ENCODE measurements around the gene IFNL1.
"Not testable (repeated sequence)": the region's sequence is repeated elsewhere in the genome, so short reads cannot be mapped to it uniquely, and the experiment has no call there.

Gene IFNL1

GRCh38 chr19:39264306-39265290 lies 31.6 kb upstream of the IFNL1 start:
- DNase-seq (ENCODE audit: low spot score) (no peak), ATAC-seq (ENCODE audit: low read depth) (no peak)
- no peaks in the 10 kb centered on the region for H3K36me3 ChIP-seq (ENCODE audit: low read depth)
- no peaks in the 10 kb centered on the region for H3K4me1 ChIP-seq (ENCODE audit: insufficient read depth, poor library complexity, severe bottlenecking)
- H3K4me3 ChIP-seq (ENCODE audit: severe bottlenecking), result no peak overlapping the region
- H3K9me3 ChIP-seq (ENCODE audit: severe bottlenecking), result no peaks in the 10 kb centered on the region
- no peak overlapping the region for H3K27ac ChIP-seq (ENCODE audit: poor library complexity, severe bottlenecking)
- no peak for TF ChIP-seq CTCF (IDR thresholded peaks at IDR 0.05; ENCODE audit: poor library complexity, severe bottlenecking)
- peaks cover 37% of the 10 kb centered on the region for H3K27me3 ChIP-seq (ENCODE audit: insufficient read depth, poor library complexity, severe bottlenecking)

- H3K36me3 ChIP-seq (ENCODE audit: low read depth), result no peaks in the 10 kb centered on the region
- no peak overlapping the region for H3K4me3 ChIP-seq (ENCODE audit: severe bottlenecking)
- no peak for TF ChIP-seq CTCF (IDR thresholded peaks at IDR 0.05; ENCODE audit: poor library complexity, severe bottlenecking)
- H3K27me3 ChIP-seq (ENCODE audit: insufficient read depth, poor library complexity, severe bottlenecking), result peaks cover 37% of the 10 kb centered on the region
- H3K9me3 ChIP-seq (ENCODE audit: severe bottlenecking), result no peaks in the 10 kb centered on the region
- no peaks in the 10 kb centered on the region for H3K4me1 ChIP-seq (ENCODE audit: insufficient read depth, poor library complexity, severe bottlenecking)
- DNase-seq (ENCODE audit: low spot score) (peak; percentile 63), ATAC-seq (ENCODE audit: low read depth) (no peak)
- H3K27ac ChIP-seq (ENCODE audit: poor library complexity, severe bottlenecking), result no peak overlapping the region
Measured at GRCh38 chr19:39265321-39265916, 30.8 kb upstream of the IFNL1 start.

GRCh38 chr19:39268085-39268484 lies 28.1 kb upstream of the IFNL1 start, which contains the start of gene IFNL2:
Gene IFNL2 (plus strand): TSS chr19:39268396. CDS start chr19:39268569, 173 bp downstream.
- peak; percentile 80 for ATAC-seq (ENCODE audit: low read depth)
- not testable (repeated sequence) for DNase-seq (ENCODE audit: low spot score); H3K27ac ChIP-seq (ENCODE audit: poor library complexity, severe bottlenecking); H3K4me1 ChIP-seq (ENCODE audit: insufficient read depth, poor library complexity, severe bottlenecking); H3K9me3 ChIP-seq (ENCODE audit: severe bottlenecking); H3K4me3 ChIP-seq (ENCODE audit: severe bottlenecking); H3K36me3 ChIP-seq (ENCODE audit: low read depth)
- H3K27me3 ChIP-seq (ENCODE audit: insufficient read depth, poor library complexity, severe bottlenecking), result peaks cover 25% of the 10 kb centered on the region

- not testable (repeated sequence) for H3K4me1 ChIP-seq (ENCODE audit: insufficient read depth, poor library complexity, severe bottlenecking); DNase-seq (ENCODE audit: low spot score); H3K9me3 ChIP-seq (ENCODE audit: severe bottlenecking); ATAC-seq (ENCODE audit: low read depth); H3K4me3 ChIP-seq (ENCODE audit: severe bottlenecking); H3K27ac ChIP-seq (ENCODE audit: poor library complexity, severe bottlenecking); H3K36me3 ChIP-seq (ENCODE audit: low read depth)
- H3K27me3 ChIP-seq (ENCODE audit: insufficient read depth, poor library complexity, severe bottlenecking), result peaks cover 21% of the 10 kb centered on the region
Measured at GRCh38 chr19:39268531-39269223, 27.5 kb upstream of the IFNL1 start.

- not testable (repeated sequence) for H3K4me3 ChIP-seq (ENCODE audit: severe bottlenecking); H3K27ac ChIP-seq (ENCODE audit: poor library complexity, severe bottlenecking); H3K36me3 ChIP-seq (ENCODE audit: low read depth); H3K9me3 ChIP-seq (ENCODE audit: severe bottlenecking); H3K4me1 ChIP-seq (ENCODE audit: insufficient read depth, poor library complexity, severe bottlenecking); DNase-seq (ENCODE audit: low spot score); ATAC-seq (ENCODE audit: low read depth)
- H3K27me3 ChIP-seq (ENCODE audit: insufficient read depth, poor library complexity, severe bottlenecking), result peaks cover 14% of the 10 kb centered on the region
Measured at GRCh38 chr19:39269369-39269768, 26.8 kb upstream of the IFNL1 start.
